H1 (cell line): ENCODE results near the gene OTOF. TPM values are rescaled to one million over a fixed set of nuclear protein-coding genes. Genes with fewer than 3 reads are reported as not detected.

ENCODE experiments used
- CTCF ChIA-PET: fragments of 300-600 bp; sonication (Branson Sonifier 250); formaldehyde crosslinking; loops from one replicate; lab custom pipeline; 2021; ENCODE audit not compliant: partially characterized antibody; lab: Charles Lee
- POLR2A ChIA-PET: fragments of 300-600 bp; sonication (Branson Sonifier 250); formaldehyde crosslinking; loops from one replicate; lab custom pipeline; 2021; ENCODE audit warnings: inconsistent platforms; ENCODE audit not compliant: partially characterized antibody; lab: Charles Lee
- DNase-seq, 2 experiments: peaks; one replicate each; pipeline versions ENCODE4 v3.0.0 to v3.0.0-alpha.2; 2010 to 2022; ENCODE audit warnings: low spot score in 2 of 2, low read depth in 1 of 2, mixed read lengths in 1 of 2
- FAIRE-seq: peaks from 2 replicates; lab custom pipeline; 2011; peaks lifted over from hg19 to GRCh38; lab: Jason Lieb, UNC
- H2AFZ ChIP-seq: 2 replicates; pipeline ENCODE4 v1.8.1; 2012; ENCODE audit warnings: low read length, inconsistent platforms
- H2AK5ac ChIP-seq: 2 replicates; pipeline ENCODE4 v1.6.1; 2013; ENCODE audit warnings: low read depth, low read length
- H2BK120ac ChIP-seq: replicated peaks from 2 replicates; pipeline ENCODE3; 2013; ENCODE audit warnings: low read depth, low read length, inconsistent platforms
- H2BK12ac ChIP-seq: 2 replicates; pipeline ENCODE4 v1.6.1; 2013; ENCODE audit warnings: low read depth, low read length
- H2BK15ac ChIP-seq: 2 replicates; pipeline ENCODE4 v1.6.1; 2013; ENCODE audit warnings: low read length
- H2BK20ac ChIP-seq: 2 replicates; pipeline ENCODE4 v1.6.1; 2013; ENCODE audit warnings: low read length
- H2BK5ac ChIP-seq: 2 replicates; pipeline ENCODE4 v1.6.1; 2013; ENCODE audit warnings: low read depth, low read length
- H3K14ac ChIP-seq: 2 replicates; pipeline ENCODE4 v1.6.1; 2013; ENCODE audit warnings: inconsistent platforms; ENCODE audit not compliant: insufficient read length
- H3K18ac ChIP-seq: 2 replicates; pipeline ENCODE4 v1.6.1; 2013; ENCODE audit warnings: low read length; ENCODE audit errors: extremely low read depth
- H3K23ac ChIP-seq: 2 replicates; pipeline ENCODE4 v1.6.1; 2013; ENCODE audit warnings: inconsistent platforms; ENCODE audit not compliant: insufficient read length
- H3K23me2 ChIP-seq: 2 replicates; pipeline ENCODE4 v1.6.1; 2013; ENCODE audit warnings: low read depth, low read length
- H3K27ac ChIP-seq: 2 replicates; pipeline ENCODE4 v1.6.1; 2011; ENCODE audit warnings: low read depth, low read length, inconsistent platforms
- H3K27me3 ChIP-seq, 4 experiments: replicated peaks in 1 of 4; 1 replicate in 1 of 4; 2 replicates in 3 of 4; pipeline versions ENCODE4 v1.6.1 to v1.8.1; 2011 to 2013; ENCODE audit warnings: low read length in 3 of 4, mild to moderate bottlenecking in 3 of 4, inconsistent platforms in 2 of 4, mixed read lengths in 2 of 4, moderate library complexity in 1 of 4; ENCODE audit not compliant: control insufficient read depth in 3 of 4, insufficient read depth in 3 of 4; ENCODE audit errors: extremely low read depth in 1 of 4
- H3K36me3 ChIP-seq, 4 experiments: 2 replicates each; pipeline versions ENCODE4 v1.6.1 to v1.8.1; 2011 to 2013; ENCODE audit warnings: mild to moderate bottlenecking in 4 of 4, low read length in 3 of 4, moderate library complexity in 2 of 4, control low read depth in 1 of 4, inconsistent platforms in 1 of 4; ENCODE audit not compliant: insufficient read depth in 4 of 4, control insufficient read depth in 2 of 4
- H3K4ac ChIP-seq: replicated peaks from 2 replicates; pipeline ENCODE3; 2013; ENCODE audit warnings: low read length, low read depth, mixed read lengths, inconsistent platforms; ENCODE audit not compliant: insufficient read length
- H3K4me1 ChIP-seq, 4 experiments: replicated peaks in 1 of 4; 1 replicate in 1 of 4; 2 replicates in 3 of 4; pipeline versions ENCODE4 v1.6.1 to v1.8.1; 2011 to 2013; ENCODE audit warnings: low read length in 3 of 4, inconsistent platforms in 2 of 4, mixed read lengths in 1 of 4; ENCODE audit not compliant: insufficient read depth in 4 of 4, control insufficient read depth in 3 of 4
- H3K4me2 ChIP-seq, 2 experiments: 2 replicates each; pipeline versions ENCODE4 v1.6.1 to v1.8.1; 2011 to 2013; ENCODE audit warnings: low read depth in 2 of 2, low read length in 2 of 2, control low read depth in 1 of 2, inconsistent platforms in 1 of 2, mild to moderate bottlenecking in 1 of 2; ENCODE audit not compliant: insufficient read depth in 1 of 2
- H3K4me3 ChIP-seq, 4 experiments: fragments of 200-600, 300-600 bp in 1 of 4; sonication (generic), shearing (Covaris generic), sonication (Bioruptor Twin) in 1 of 4; 2 replicates each; pipeline versions ENCODE4 v1.5.1 to v1.8.1; 2011 to 2016; ENCODE audit warnings: low read length in 4 of 4, low read depth in 3 of 4, control low read depth in 2 of 4, inconsistent platforms in 2 of 4, mild to moderate bottlenecking in 2 of 4, mixed read lengths in 1 of 4, moderate library complexity in 1 of 4; ENCODE audit not compliant: insufficient read depth in 2 of 4; ENCODE audit errors: extremely low read depth in 1 of 4
- H3K56ac ChIP-seq: replicated peaks from 2 replicates; pipeline ENCODE3; 2013; ENCODE audit warnings: low read depth, mild to moderate bottlenecking, mixed read lengths, low read length, inconsistent platforms; ENCODE audit not compliant: insufficient read length
- H3K79me1 ChIP-seq: 2 replicates; pipeline ENCODE4 v1.6.1; 2013; ENCODE audit warnings: low read depth, low read length, control low read depth
- H3K79me2 ChIP-seq, 2 experiments: 2 replicates each; pipeline versions ENCODE4 v1.6.1 to v1.8.1; 2012 to 2013; ENCODE audit warnings: low read length in 2 of 2, mild to moderate bottlenecking in 2 of 2, inconsistent platforms in 1 of 2; ENCODE audit not compliant: insufficient read depth in 2 of 2, control insufficient read depth in 1 of 2
- H3K9ac ChIP-seq, 4 experiments: replicated peaks in 1 of 4; 1 replicate in 1 of 4; 2 replicates in 3 of 4; pipeline versions ENCODE4 v1.6.1 to v1.8.1; 2011 to 2013; ENCODE audit warnings: low read depth in 3 of 4, low read length in 3 of 4, control low read depth in 2 of 4, mild to moderate bottlenecking in 2 of 4, moderate library complexity in 2 of 4, inconsistent platforms in 1 of 4; ENCODE audit errors: extremely low read depth in 1 of 4
- H3K9me3 ChIP-seq, 2 experiments: 2 replicates each; pipeline versions ENCODE4 v1.6.1 to v1.8.1; 2012 to 2013; ENCODE audit warnings: mild to moderate bottlenecking in 2 of 2, moderate library complexity in 2 of 2, control low read depth in 1 of 2, inconsistent platforms in 1 of 2, low read depth in 1 of 2, low read length in 1 of 2, mixed read lengths in 1 of 2; ENCODE audit not compliant: insufficient read depth in 2 of 2
- H4K20me1 ChIP-seq, 2 experiments: replicated peaks in 1 of 2; 2 replicates each; pipeline versions ENCODE3 to v1.8.1; 2011 to 2013; ENCODE audit warnings: inconsistent platforms in 2 of 2, low read length in 2 of 2, mild to moderate bottlenecking in 1 of 2; ENCODE audit not compliant: insufficient read depth in 2 of 2, control insufficient read depth in 1 of 2
- H4K5ac ChIP-seq: 2 replicates; pipeline ENCODE4 v1.6.1; 2013; ENCODE audit warnings: low read length, low read depth, mixed read lengths, inconsistent platforms; ENCODE audit not compliant: insufficient read length
- H4K8ac ChIP-seq: 2 replicates; pipeline ENCODE4 v1.8.0; 2013; ENCODE audit warnings: mild to moderate bottlenecking, moderate library complexity, low read length, inconsistent platforms; ENCODE audit not compliant: insufficient read depth; ENCODE audit errors: extremely low read depth
- H4K91ac ChIP-seq: replicated peaks from 2 replicates; pipeline ENCODE3; 2013; ENCODE audit warnings: low read length, mixed read lengths, inconsistent platforms; ENCODE audit not compliant: insufficient read length
- BCL11A ChIP-seq, 2 experiments: IDR thresholded peaks; one replicate each; pipeline ENCODE4 v1.6.1; 2011; ENCODE audit warnings: low read depth in 2 of 2, low read length in 2 of 2, mild to moderate bottlenecking in 2 of 2
- CBX8 ChIP-seq: fragments of 300-800, 300-1000 bp; sonication (generic); IDR thresholded peaks from 2 replicates; pipeline ENCODE4 v1.7.1; 2016; ENCODE audit warnings: low read depth, low read length, borderline replicate concordance
- CEBPB ChIP-seq: IDR thresholded peaks from 2 replicates; pipeline ENCODE4 v1.6.1; 2012; ENCODE audit warnings: low read depth, low read length
- E2F6 ChIP-seq: IDR thresholded peaks from 2 replicates; pipeline ENCODE4 v1.6.1; 2012; ENCODE audit warnings: inconsistent platforms
- EZH2 ChIP-seq: fragments of 200-600 bp; sonication (generic); IDR thresholded peaks from 2 replicates; pipeline ENCODE4 v1.7.1; 2012; ENCODE audit warnings: low read depth, mild to moderate bottlenecking, moderate library complexity, low read length, inconsistent platforms; ENCODE audit not compliant: severe bottlenecking
- HDAC2 ChIP-seq, 2 experiments: fragments of 300-600 bp in 1 of 2; sonication (generic) in 1 of 2; IDR thresholded peaks; 2 replicates each; pipeline ENCODE4 v1.6.1; 2011 to 2012; ENCODE audit warnings: low read depth in 2 of 2, low read length in 2 of 2, mild to moderate bottlenecking in 2 of 2, moderate library complexity in 2 of 2, borderline replicate concordance in 1 of 2, inconsistent platforms in 1 of 2
- MAX ChIP-seq: IDR thresholded peaks from 2 replicates; pipeline ENCODE4 v1.6.1; 2012; ENCODE audit warnings: inconsistent platforms
- POU5F1 ChIP-seq: IDR thresholded peaks from 2 replicates; pipeline ENCODE4 v1.6.1; 2011; ENCODE audit warnings: low read depth, mild to moderate bottlenecking, low read length, moderate library complexity
- SIN3A ChIP-seq, 2 experiments: IDR thresholded peaks in 1 of 2; conservative IDR thresholded peaks in 1 of 2; 2 replicates each; pipeline ENCODE4 v1.6.1; 2011 to 2012; ENCODE audit warnings: low read length in 2 of 2, improper control_type of control experiment in 1 of 2, low read depth in 1 of 2, mild to moderate bottlenecking in 1 of 2
- SIX5 ChIP-seq: IDR thresholded peaks from 2 replicates; pipeline ENCODE4 v1.6.1; 2011; ENCODE audit warnings: mild to moderate bottlenecking, low read depth, low read length
- SP4 ChIP-seq: IDR thresholded peaks from 2 replicates; pipeline ENCODE4 v1.6.1; 2012; ENCODE audit warnings: low read length, inconsistent platforms
- WGBS, 2 experiments: shearing (Covaris generic) in 1 of 2; methylation state at CpG; one replicate each; pipeline versions ENCODE4 v1.1.6 to v1.1.7; 2013 to 2015; ENCODE audit warnings: low lambda C conversion rate in 2 of 2, mixed read lengths in 2 of 2, inconsistent platforms in 1 of 2, low coverage in 1 of 2, missing lambda C conversion rate in 1 of 2; ENCODE audit not compliant: insufficient replicate concordance in 2 of 2, insufficient coverage in 1 of 2, insufficient read length in 1 of 2; ENCODE audit errors: extremely low coverage in 1 of 2, missing lambda C conversion rate in 1 of 2; 5-methylcytosine and 5-hydroxymethylcytosine counted together
- polyA plus RNA-seq, 7 experiments: library from polyadenylated mRNA; depleted of rRNA in 3 of 7; stranded (reverse) in 5 of 7; unstranded in 2 of 7; fragments of >200 nt in 5 of 7; fragments of 200-250 nt in 2 of 7; gene quantifications; 1 replicate in 5 of 7; 2 replicates in 1 of 7; 4 replicates in 1 of 7; pipeline versions ENCODE4 v1.2.1 to v1.2.3, GENCODE V29; 2011 to 2013; ENCODE audit warnings: missing spikeins in 2 of 7, mixed read lengths in 2 of 7
- total RNA-seq: library from RNA; stranded (reverse); fragmentation: NEBNext Ultra II Directional; extraction: Animal tissue kit (Norgen Biotek cat#: 25700); gene quantifications from 2 replicates; pipeline ENCODE4 v1.2.1, GENCODE V29; 2021

OTOF gene
- total and polyA plus RNA-seq, 2 of the 8 experiments (the other 6 are each of a cell fraction or from before 2014, with no cell fraction given): 0.06 TPM; not detected in 1

- H3K79me2 ChIP-seq: no peaks in the 10 kb centered on the region
- peak in 1 of 2 experiments; percentile 41 for DNase-seq
- H2BK12ac ChIP-seq: no peak overlapping the region
- no peak overlapping the region for H3K27ac ChIP-seq
- no peak overlapping the region for H3K9ac ChIP-seq
- H2BK15ac ChIP-seq: no peak overlapping the region
- WGBS, 2 experiments: 92% methylated on average over 11 of the region's 11 CpGs; no CpG with 5 or more reads in 1 of the 2 experiments
- ChIA-PET CTCF (interaction anchor here (0.6 to 6.3 kb wide), 9 partner anchors 11 to 139 kb away, joined by 3 to 25 read pairs (median 4); no protein-coding TSS in a partner anchor), POLR2A (interaction anchor here (0.7 to 1.1 kb wide), 3 partner anchors 8 to 109 kb away, joined by 3 read pairs; partner anchors contain the start of gene SELENOI)
- no peak overlapping the region for H3K14ac ChIP-seq
- H2BK20ac ChIP-seq: no peak overlapping the region
- H3K27me3 ChIP-seq: no peaks in the 10 kb centered on the region
- H4K20me1 ChIP-seq: no peaks in the 10 kb centered on the region
- no peaks in the 10 kb centered on the region for H3K36me3 ChIP-seq
- H2BK120ac ChIP-seq: no peak overlapping the region
- H3K4ac ChIP-seq: no peak overlapping the region
- H2AFZ ChIP-seq: no peak overlapping the region
- H3K9me3 ChIP-seq: no peaks in the 10 kb centered on the region
- H3K18ac ChIP-seq: no peak overlapping the region
- no peaks in the 10 kb centered on the region for H3K23me2 ChIP-seq
- no peak overlapping the region for H3K23ac ChIP-seq
- H4K8ac ChIP-seq: no peak overlapping the region
- H3K4me3 ChIP-seq: no peak overlapping the region
- H3K79me1 ChIP-seq: no peaks in the 10 kb centered on the region
- no peak overlapping the region for H2BK5ac ChIP-seq
- H4K91ac ChIP-seq: no peak overlapping the region
- no peak overlapping the region for H2AK5ac ChIP-seq
- H3K56ac ChIP-seq: no peak overlapping the region
- no peaks in the 10 kb centered on the region; a peak in 1 of 7 replicates for H3K4me1 ChIP-seq
- no peak overlapping the region for H3K4me2 ChIP-seq
- FAIRE-seq: no peak
- H4K5ac ChIP-seq: no peak overlapping the region
- TF ChIP-seq SIX5: no peak
- TF ChIP-seq MAX: no peak
- TF ChIP-seq CEBPB: no peak
- no peak for TF ChIP-seq E2F6
- no peak for TF ChIP-seq CBX8
- no peak for TF ChIP-seq SIN3A (conservative IDR thresholded peaks at IDR 0.05 in 1 of 2, IDR thresholded peaks at IDR 0.05 in 1 of 2; ENCODE audit: low read depth in 1 of 2, low read length in 2 of 2)
- TF ChIP-seq BCL11A (IDR thresholded peaks at IDR 0.05; ENCODE audit: low read depth in 2 of 2, low read length in 2 of 2): no peak
- TF ChIP-seq POU5F1: no peak
- no peak for TF ChIP-seq SP4
- no peak for TF ChIP-seq HDAC2 (IDR thresholded peaks at IDR 0.05; ENCODE audit: borderline replicate concordance in 1 of 2, low read depth in 2 of 2, low read length in 2 of 2)
- no peak for TF ChIP-seq EZH2
Measured at GRCh38 chr2:26455037-26455669, 22.8 kb downstream of the OTOF start.
